ENCODE results near the gene HOXC10.

The HOXC10 gene

DNA sequence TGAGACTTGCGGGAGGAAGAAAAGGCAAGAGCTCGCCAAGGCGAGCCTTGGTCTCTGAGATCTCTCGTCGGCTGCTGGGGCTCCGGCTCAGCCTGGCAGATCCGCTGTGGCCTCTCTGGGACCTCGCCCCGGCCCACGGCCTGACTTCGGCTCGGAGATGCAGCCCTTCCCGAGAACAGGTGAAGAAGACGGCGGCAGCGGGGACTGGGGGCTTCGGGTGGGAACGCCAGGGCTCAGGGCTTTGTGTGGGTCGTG lies 9.0 kb downstream of the HOXC10 start:
- H3K36me3 ChIP-seq (ENCODE audit: control insufficient read depth, insufficient read depth, low read length), result no peaks in the 10 kb centered on the region
- no peak overlapping the region for H3K9ac ChIP-seq (ENCODE audit: low read depth, low read length)
- H3K4me1 ChIP-seq (ENCODE audit: control insufficient read depth, insufficient read depth, low read length), result no peaks in the 10 kb centered on the region
- peak overlapping the region; percentile 5 for H3K4me3 ChIP-seq (ENCODE audit: low read depth, low read length)
- H3K9me3 ChIP-seq (ENCODE audit: control insufficient read depth, insufficient read depth, low read length), result no peaks in the 10 kb centered on the region
- H3K27me3 ChIP-seq (ENCODE audit: control insufficient read depth, insufficient read depth, low read length), result peaks cover 100% of the 10 kb centered on the region

- Histone ChIP-seq H3K4me1 (ENCODE audit: control insufficient read depth, insufficient read depth, low read length) (no peaks in the 10 kb centered on the region), H3K9ac (ENCODE audit: low read depth, low read length) (no peak overlapping the region), H3K9me3 (ENCODE audit: control insufficient read depth, insufficient read depth, low read length) (no peaks in the 10 kb centered on the region), H3K4me3 (ENCODE audit: low read depth, low read length) (no peak overlapping the region), H3K27me3 (ENCODE audit: control insufficient read depth, insufficient read depth, low read length) (peaks cover 100% of the 10 kb centered on the region), H3K36me3 (ENCODE audit: control insufficient read depth, insufficient read depth, low read length) (no peaks in the 10 kb centered on the region)
Measured at GRCh38 chr12:53994264-53995001, 9.5 kb downstream of the HOXC10 start.

- Histone ChIP-seq H3K4me3 (ENCODE audit: low read depth, low read length) (peak overlapping the region; percentile 32), H3K9ac (ENCODE audit: low read depth, low read length) (no peak overlapping the region), H3K36me3 (ENCODE audit: control insufficient read depth, insufficient read depth, low read length) (no peaks in the 10 kb centered on the region), H3K27me3 (ENCODE audit: control insufficient read depth, insufficient read depth, low read length) (peaks cover 100% of the 10 kb centered on the region), H3K9me3 (ENCODE audit: control insufficient read depth, insufficient read depth, low read length) (no peaks in the 10 kb centered on the region), H3K4me1 (ENCODE audit: control insufficient read depth, insufficient read depth, low read length) (no peaks in the 10 kb centered on the region)
Measured at GRCh38 chr12:53995002-53995377, 10.0 kb downstream of the HOXC10 start.

DNA sequence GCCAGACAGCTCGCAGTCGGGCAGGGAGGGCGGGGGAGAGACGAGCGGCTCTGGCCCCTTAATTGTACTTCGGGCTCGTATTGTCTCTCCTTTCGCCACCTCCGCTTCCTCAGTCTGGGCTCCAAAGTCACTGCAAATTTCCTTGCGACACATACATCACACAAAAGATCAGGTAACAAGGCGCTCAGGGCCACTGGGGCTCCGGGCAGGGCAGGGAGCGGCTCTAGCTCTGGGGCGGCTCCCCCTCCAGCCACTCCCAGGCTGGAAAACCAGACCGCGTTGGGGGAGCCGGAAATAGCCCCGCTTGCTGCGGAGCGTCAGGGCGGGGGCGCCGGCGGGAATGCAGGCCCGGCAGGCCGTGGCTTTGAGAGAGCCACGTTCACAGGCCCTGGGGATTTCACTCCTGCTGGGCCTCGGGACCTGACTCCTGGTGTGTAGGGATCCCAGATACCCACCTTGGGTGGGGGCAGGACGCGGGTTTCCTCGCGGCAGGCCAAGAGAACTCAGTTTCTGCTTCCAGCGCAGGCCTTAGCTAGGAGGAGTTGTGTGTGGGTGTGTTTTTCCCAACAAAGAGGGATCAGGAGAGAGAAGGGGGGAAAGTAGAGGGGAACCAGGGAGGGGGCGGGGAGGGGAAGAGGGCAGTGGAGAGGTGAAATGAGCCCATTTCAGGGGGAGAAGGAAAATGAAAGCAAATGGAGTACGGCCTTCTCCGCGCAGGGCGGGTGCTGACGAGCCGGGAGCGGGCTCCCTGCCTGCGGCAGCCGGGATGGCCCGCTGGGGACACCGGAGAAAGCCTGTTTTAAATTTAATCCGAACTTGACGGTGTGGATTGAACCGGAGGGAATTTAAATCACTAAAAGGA lies 10.7 kb downstream of the HOXC10 start:
- Histone ChIP-seq H3K4me3 (ENCODE audit: low read depth, low read length) (peak overlapping the region; percentile 32), H3K4me1 (ENCODE audit: control insufficient read depth, insufficient read depth, low read length) (no peaks in the 10 kb centered on the region), H3K9ac (ENCODE audit: low read depth, low read length) (no peak overlapping the region), H3K9me3 (ENCODE audit: control insufficient read depth, insufficient read depth, low read length) (no peaks in the 10 kb centered on the region), H3K27me3 (ENCODE audit: control insufficient read depth, insufficient read depth, low read length) (peaks cover 100% of the 10 kb centered on the region), H3K36me3 (ENCODE audit: control insufficient read depth, insufficient read depth, low read length) (no peaks in the 10 kb centered on the region)

GRCh38 chr12:53996240-53997203 lies 11.6 kb downstream of the HOXC10 start:
- Histone ChIP-seq H3K4me3 (ENCODE audit: low read depth, low read length) (peak overlapping the region; percentile 32), H3K36me3 (ENCODE audit: control insufficient read depth, insufficient read depth, low read length) (no peaks in the 10 kb centered on the region), H3K4me1 (ENCODE audit: control insufficient read depth, insufficient read depth, low read length) (no peaks in the 10 kb centered on the region), H3K9me3 (ENCODE audit: control insufficient read depth, insufficient read depth, low read length) (no peaks in the 10 kb centered on the region), H3K9ac (ENCODE audit: low read depth, low read length) (no peak overlapping the region), H3K27me3 (ENCODE audit: control insufficient read depth, insufficient read depth, low read length) (peaks cover 100% of the 10 kb centered on the region)

GRCh38 chr12:53997204-53998109 lies 12.5 kb downstream of the HOXC10 start:
- H3K9ac ChIP-seq (ENCODE audit: low read depth, low read length), result no peak overlapping the region
- no peaks in the 10 kb centered on the region for H3K4me1 ChIP-seq (ENCODE audit: control insufficient read depth, insufficient read depth, low read length)
- H3K36me3 ChIP-seq (ENCODE audit: control insufficient read depth, insufficient read depth, low read length), result no peaks in the 10 kb centered on the region
- H3K27me3 ChIP-seq (ENCODE audit: control insufficient read depth, insufficient read depth, low read length), result peaks cover 100% of the 10 kb centered on the region
- no peaks in the 10 kb centered on the region for H3K9me3 ChIP-seq (ENCODE audit: control insufficient read depth, insufficient read depth, low read length)
- H3K4me3 ChIP-seq (ENCODE audit: low read depth, low read length), result peak overlapping the region; percentile 22

GRCh38 chr12:53998110-53998899 lies 13.4 kb downstream of the HOXC10 start:
- H3K36me3 ChIP-seq (ENCODE audit: control insufficient read depth, insufficient read depth, low read length), result no peaks in the 10 kb centered on the region
- H3K9me3 ChIP-seq (ENCODE audit: control insufficient read depth, insufficient read depth, low read length), result no peaks in the 10 kb centered on the region
- no peak overlapping the region for H3K9ac ChIP-seq (ENCODE audit: low read depth, low read length)
- H3K27me3 ChIP-seq (ENCODE audit: control insufficient read depth, insufficient read depth, low read length), result peaks cover 100% of the 10 kb centered on the region
- H3K4me1 ChIP-seq (ENCODE audit: control insufficient read depth, insufficient read depth, low read length), result no peaks in the 10 kb centered on the region
- H3K4me3 ChIP-seq (ENCODE audit: low read depth, low read length), result peak overlapping the region; percentile 22

DNA sequence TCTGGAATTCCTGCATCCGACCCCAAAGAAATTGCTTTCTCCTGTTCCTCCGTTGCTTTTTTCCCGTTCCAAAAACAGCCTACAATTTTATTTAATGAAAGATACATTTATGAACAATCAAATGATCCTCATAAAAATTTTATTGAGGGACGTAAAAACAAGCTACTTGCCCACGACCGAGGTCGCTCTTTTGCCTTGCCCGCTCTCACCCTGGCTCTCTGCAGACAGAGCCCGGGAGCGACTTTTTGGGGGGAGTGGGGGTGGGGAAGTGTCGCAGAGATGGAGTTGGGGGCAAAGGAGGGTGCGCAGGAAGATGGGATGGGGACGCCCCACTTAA lies 13.9 kb downstream of the HOXC10 start:
- H3K36me3 ChIP-seq (ENCODE audit: control insufficient read depth, insufficient read depth, low read length), result no peaks in the 10 kb centered on the region
- H3K4me3 ChIP-seq (ENCODE audit: low read depth, low read length), result no peak overlapping the region
- no peak overlapping the region for H3K9ac ChIP-seq (ENCODE audit: low read depth, low read length)
- peaks cover 100% of the 10 kb centered on the region for H3K27me3 ChIP-seq (ENCODE audit: control insufficient read depth, insufficient read depth, low read length)
- H3K4me1 ChIP-seq (ENCODE audit: control insufficient read depth, insufficient read depth, low read length), result no peaks in the 10 kb centered on the region
- H3K9me3 ChIP-seq (ENCODE audit: control insufficient read depth, insufficient read depth, low read length), result no peaks in the 10 kb centered on the region

DNA sequence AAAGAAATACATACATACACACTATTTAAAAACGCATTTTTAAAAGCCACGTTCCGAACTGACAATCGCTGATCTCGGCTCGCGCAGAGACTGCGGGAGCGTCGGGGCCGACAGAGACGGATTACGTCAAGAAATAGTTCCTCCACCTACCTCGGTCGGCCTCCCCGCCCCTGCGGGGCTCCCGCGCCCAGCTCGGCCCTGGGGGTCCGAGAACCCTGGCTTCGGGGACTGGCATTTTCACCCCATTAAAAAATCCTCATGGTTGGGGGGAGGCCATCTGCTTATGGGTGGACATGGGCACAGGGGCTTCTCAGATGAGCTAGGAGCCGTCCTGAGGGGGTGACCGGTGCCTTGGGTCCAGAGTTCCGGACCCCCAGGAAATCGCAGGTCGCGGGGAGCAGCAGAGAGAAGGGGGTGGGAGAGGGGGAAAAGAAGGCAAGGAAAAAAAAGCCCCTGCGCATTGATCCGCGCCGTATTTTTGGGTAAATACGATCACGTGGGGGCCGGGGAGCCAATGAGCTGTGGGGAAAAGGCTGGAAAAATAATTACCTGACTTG lies 14.7 kb downstream of the HOXC10 start:
- H3K36me3 ChIP-seq (ENCODE audit: control insufficient read depth, insufficient read depth, low read length), result no peaks in the 10 kb centered on the region
- H3K9me3 ChIP-seq (ENCODE audit: control insufficient read depth, insufficient read depth, low read length), result no peaks in the 10 kb centered on the region
- H3K27me3 ChIP-seq (ENCODE audit: control insufficient read depth, insufficient read depth, low read length), result peaks cover 100% of the 10 kb centered on the region
- H3K4me3 ChIP-seq (ENCODE audit: low read depth, low read length), result peak overlapping the region; percentile 32
- H3K4me1 ChIP-seq (ENCODE audit: control insufficient read depth, insufficient read depth, low read length), result no peaks in the 10 kb centered on the region
- H3K9ac ChIP-seq (ENCODE audit: low read depth, low read length), result no peak overlapping the region

Data from iPS-15b (cell line).